Omental fat pad (tissue), 4 donors: ENCODE measurements around the gene ZNF536. TPM values are rescaled to one million over a fixed set of nuclear protein-coding genes. Genes with fewer than 3 reads are reported as not detected.

Experiments
- ATAC-seq: fragments of 150-250 bp; one replicate; pipeline ENCODE4 v1.9.1; 2016; ENCODE audit warnings: mild to moderate bottlenecking, moderate library complexity; ENCODE audit not compliant: low FRiP score
- DNase-seq: peaks from one replicate; pipeline ENCODE4 v3.0.0-alpha.2; 2019; ENCODE audit warnings: low spot score
- CTCF ChIP-seq, 3 donors: fragments of 450-650 bp; IDR thresholded peaks; one replicate each; pipeline ENCODE4 v1.5.1; 2016 to 2017; ENCODE audit warnings: antibody characterized with exemption in 3 of 3, mild to moderate bottlenecking in 3 of 3, moderate library complexity in 2 of 3
- total RNA-seq, 4 donors: library from RNA; depleted of rRNA; stranded (reverse); fragments of >200 nt; gene quantifications; one replicate each; pipeline ENCODE4 v1.1.0, GENCODE V29; 2016

The ZNF536 gene
- total RNA-seq, 4 donors from 2014 or later: 0.09 to 1.1 TPM; not detected in 2

DNA sequence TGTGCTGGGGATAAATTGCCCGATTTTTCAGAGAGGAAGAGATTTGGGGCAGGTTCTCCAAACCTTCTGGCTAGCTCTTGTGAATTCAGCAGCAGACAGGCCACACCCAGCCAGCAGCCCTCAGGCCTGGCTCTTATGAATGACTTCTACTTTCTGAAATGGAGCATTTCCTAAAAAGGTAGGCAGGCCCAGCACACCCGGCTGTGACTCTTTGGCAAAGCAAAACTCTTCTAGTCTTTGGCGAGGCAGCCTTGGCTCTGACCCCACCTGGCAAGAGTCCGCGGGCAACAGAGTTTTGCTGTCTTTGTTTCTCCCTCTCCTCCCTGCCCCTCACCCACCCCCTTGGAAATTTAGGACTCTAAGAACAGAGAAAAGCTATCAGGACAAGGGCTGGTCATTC lies 221.2 kb downstream of the ZNF536 start:
- DNase-seq (no peak), ATAC-seq (no peak)
- no peak for TF ChIP-seq CTCF (IDR thresholded peaks at IDR 0.05)

DNA sequence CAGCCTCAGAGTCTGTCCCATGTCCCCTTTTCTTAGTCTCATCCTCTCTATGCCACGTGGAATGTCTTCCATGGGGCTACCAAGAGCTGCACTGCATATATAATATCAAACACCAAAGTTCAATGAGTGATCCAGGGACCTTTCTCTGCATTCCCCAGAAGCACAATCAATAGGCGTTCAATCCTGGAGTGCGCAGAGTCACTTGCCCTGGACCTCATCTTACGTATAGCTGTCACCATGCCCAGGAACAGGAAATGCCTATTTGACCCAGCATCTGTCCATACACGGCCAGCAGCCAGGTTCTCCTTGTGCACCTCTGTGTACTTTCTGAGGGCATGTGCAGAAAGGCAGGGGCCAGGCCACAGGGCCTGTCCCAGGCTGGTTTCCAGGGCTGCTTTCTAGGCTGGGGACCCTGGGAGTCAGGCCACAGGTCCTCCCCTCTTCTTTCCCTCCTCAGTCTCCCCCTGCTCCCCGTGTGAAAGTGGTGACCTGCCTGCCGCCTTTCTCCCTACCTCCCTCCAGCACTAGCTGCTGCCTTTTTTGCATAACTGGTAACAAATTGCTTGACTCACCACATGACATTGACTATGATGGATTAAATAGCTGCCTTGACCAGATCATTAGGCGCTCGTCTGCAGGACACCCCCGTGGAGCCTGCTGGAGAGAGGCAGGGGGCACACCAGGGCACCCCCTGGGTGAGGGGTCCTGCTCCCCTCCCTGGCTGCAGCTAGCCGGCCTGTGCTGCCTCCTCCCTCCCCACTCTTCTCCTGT lies 222.0 kb downstream of the ZNF536 start:
- no peak for ATAC-seq
- DNase-seq: no peak

GRCh38 chr19:30596268-30596667 lies 224.1 kb downstream of the ZNF536 start:
- ATAC-seq (no peak), DNase-seq (no peak)
- no peak for TF ChIP-seq CTCF (IDR thresholded peaks at IDR 0.05)

More for the DNA sequence above, 222.0 kb downstream of the ZNF536 start:
- TF ChIP-seq CTCF (IDR thresholded peaks at IDR 0.05): no peak

GRCh38 chr19:30596813-30597399 lies 224.7 kb downstream of the ZNF536 start:
- TF ChIP-seq CTCF (IDR thresholded peaks at IDR 0.05): no peak
- no peak for ATAC-seq
- no peak for DNase-seq

DNA sequence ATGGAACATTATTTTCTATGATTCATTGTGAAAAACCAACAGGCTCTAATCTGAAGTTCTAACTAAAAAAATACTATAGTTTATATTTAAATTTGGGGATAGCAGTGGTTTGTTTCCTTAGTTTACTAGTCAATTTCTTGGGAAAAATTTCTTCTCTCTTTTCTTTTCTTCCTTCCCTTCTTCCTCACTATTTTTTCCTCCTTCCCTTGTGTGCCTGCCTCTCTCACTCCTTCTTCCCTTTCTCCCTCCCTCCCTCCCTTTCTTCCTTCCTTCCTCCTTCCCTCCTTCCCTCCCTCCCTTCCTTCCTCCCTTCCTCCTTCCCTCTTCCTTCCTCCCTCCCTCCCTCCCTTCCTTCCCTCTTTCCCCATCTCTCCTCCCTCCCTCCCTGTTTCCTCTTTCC lies 226.5 kb downstream of the ZNF536 start:
- DNase-seq: no peak
- no peak for TF ChIP-seq CTCF (IDR thresholded peaks at IDR 0.05)
- no peak for ATAC-seq

GRCh38 chr19:30602661-30603350 lies 230.6 kb downstream of the ZNF536 start:
- DNase-seq (no peak), ATAC-seq (no peak)
- TF ChIP-seq CTCF (IDR thresholded peaks at IDR 0.05): no peak
